Colonic mucosa (tissue), 4 donors: ENCODE results near the gene MKKS. TPM values are rescaled to one million over a fixed set of nuclear protein-coding genes. Genes with fewer than 3 reads are reported as not detected.

Source experiments
- DNase-seq: peaks from one replicate; pipeline ENCODE4 v3.0.0-alpha.2; 2020
- H3K27ac ChIP-seq: fragments of 200-600 bp; one replicate; pipeline ENCODE4 v1.8.0; 2021
- H3K27me3 ChIP-seq: fragments of 200-600 bp; one replicate; pipeline ENCODE4 v1.8.0; 2021
- H3K36me3 ChIP-seq: fragments of 200-600 bp; one replicate; pipeline ENCODE4 v1.8.0; 2021
- H3K4me1 ChIP-seq: fragments of 200-600 bp; one replicate; pipeline ENCODE4 v1.8.0; 2021; ENCODE audit warnings: mild to moderate bottlenecking
- H3K4me3 ChIP-seq: fragments of 200-600 bp; one replicate; pipeline ENCODE4 v1.8.0; 2021
- H3K9ac ChIP-seq, 2 donors: one replicate each; pipeline ENCODE4 v1.7.0; 2013; ENCODE audit warnings: control low read depth in 2 of 2, low read depth in 2 of 2, low read length in 2 of 2
- H3K9me3 ChIP-seq: fragments of 200-600 bp; one replicate; pipeline ENCODE4 v1.8.0; 2021
- intact Hi-C: fragments of 100-400 bp; cut with DNase I; formaldehyde crosslinking; loops from one replicate; pipeline ENCODE4 v1.14.1; 2022
- total RNA-seq, 2 donors: library from RNA; stranded (reverse); fragmentation: NEBNext Ultra II Directional in 1 of 2; extraction: Animal tissue kit (Norgen Biotek cat#: 25700) in 1 of 2; gene quantifications; one replicate each; pipeline ENCODE4 v1.2.1, GENCODE V29; 2021
- TF ChIP-seq, protein P1 (sequence below): fragments of 200-600 bp; IDR thresholded peaks from one replicate; pipeline ENCODE4 v1.8.0; 2022; ENCODE audit warnings: antibody characterized with exemption, mild to moderate bottlenecking
- donor health status: healthy.
- donor health status: DM: no; HTN: no; CAD: no.
- donor health status: DM: no; HTN: no; CAD: no.

MKKS gene
- total RNA-seq, 2 donors from 2014 or later: 22.6 to 24.9 TPM

DNA sequence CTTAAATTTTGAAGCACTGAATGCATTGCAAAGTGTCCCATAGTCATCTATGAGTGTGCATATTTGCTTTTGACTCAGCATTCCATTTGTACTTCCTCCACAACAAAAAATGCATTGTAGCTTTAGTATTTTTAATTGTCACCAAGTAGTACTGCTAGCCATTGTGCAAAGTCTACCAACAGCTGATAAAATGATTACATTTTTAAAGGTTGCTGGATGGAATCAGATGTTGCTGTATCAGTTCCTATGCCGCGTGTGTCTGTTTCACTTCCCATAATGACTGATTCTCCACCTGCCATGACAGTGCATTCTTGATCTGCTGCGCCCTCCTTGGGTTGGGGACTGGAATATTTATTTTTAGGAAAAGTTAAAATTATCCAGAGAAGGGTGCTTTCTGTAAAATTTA, 42.3 kb upstream of the MKKS start:
- Histone ChIP-seq H3K9ac (no peak overlapping the region), H3K9me3 (no peaks in the 10 kb centered on the region), H3K27me3 (no peaks in the 10 kb centered on the region), H3K4me1 (no peaks in the 10 kb centered on the region), H3K36me3 (no peaks in the 10 kb centered on the region), H3K27ac (no peak overlapping the region), H3K4me3 (no peak overlapping the region)
- no peak for DNase-seq
- intact Hi-C loops: no loop called here
- TF ChIP-seq, protein P1, sequence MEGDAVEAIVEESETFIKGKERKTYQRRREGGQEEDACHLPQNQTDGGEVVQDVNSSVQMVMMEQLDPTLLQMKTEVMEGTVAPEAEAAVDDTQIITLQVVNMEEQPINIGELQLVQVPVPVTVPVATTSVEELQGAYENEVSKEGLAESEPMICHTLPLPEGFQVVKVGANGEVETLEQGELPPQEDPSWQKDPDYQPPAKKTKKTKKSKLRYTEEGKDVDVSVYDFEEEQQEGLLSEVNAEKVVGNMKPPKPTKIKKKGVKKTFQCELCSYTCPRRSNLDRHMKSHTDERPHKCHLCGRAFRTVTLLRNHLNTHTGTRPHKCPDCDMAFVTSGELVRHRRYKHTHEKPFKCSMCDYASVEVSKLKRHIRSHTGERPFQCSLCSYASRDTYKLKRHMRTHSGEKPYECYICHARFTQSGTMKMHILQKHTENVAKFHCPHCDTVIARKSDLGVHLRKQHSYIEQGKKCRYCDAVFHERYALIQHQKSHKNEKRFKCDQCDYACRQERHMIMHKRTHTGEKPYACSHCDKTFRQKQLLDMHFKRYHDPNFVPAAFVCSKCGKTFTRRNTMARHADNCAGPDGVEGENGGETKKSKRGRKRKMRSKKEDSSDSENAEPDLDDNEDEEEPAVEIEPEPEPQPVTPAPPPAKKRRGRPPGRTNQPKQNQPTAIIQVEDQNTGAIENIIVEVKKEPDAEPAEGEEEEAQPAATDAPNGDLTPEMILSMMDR: no peak

DNA sequence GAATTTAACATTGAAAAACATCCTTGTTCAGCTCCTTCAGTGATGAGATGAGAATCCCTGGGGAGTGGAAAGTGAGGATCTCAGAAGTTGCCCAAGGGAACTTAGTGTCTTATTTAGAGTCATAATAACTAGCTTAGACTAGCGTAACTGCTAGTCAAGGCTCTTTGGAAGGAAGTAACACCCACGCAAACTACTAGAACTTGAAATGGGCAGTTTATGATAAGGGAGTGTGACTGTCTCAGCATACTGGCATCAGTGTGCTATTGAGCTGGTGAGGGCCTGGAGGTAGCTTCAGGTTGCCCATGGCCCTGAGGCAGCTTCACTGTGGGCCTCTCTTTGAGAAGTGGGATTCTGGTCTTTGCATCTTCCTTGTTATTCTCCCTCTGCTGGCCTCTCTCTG, 41.2 kb upstream of the MKKS start:
- Histone ChIP-seq H3K27ac (no peak overlapping the region), H3K4me3 (no peak overlapping the region), H3K9ac (no peak overlapping the region), H3K36me3 (no peaks in the 10 kb centered on the region), H3K9me3 (no peaks in the 10 kb centered on the region), H3K4me1 (no peaks in the 10 kb centered on the region), H3K27me3 (no peaks in the 10 kb centered on the region)
- no peak for DNase-seq
- TF ChIP-seq, protein P1: no peak
- intact Hi-C loops: no loop called here

DNA sequence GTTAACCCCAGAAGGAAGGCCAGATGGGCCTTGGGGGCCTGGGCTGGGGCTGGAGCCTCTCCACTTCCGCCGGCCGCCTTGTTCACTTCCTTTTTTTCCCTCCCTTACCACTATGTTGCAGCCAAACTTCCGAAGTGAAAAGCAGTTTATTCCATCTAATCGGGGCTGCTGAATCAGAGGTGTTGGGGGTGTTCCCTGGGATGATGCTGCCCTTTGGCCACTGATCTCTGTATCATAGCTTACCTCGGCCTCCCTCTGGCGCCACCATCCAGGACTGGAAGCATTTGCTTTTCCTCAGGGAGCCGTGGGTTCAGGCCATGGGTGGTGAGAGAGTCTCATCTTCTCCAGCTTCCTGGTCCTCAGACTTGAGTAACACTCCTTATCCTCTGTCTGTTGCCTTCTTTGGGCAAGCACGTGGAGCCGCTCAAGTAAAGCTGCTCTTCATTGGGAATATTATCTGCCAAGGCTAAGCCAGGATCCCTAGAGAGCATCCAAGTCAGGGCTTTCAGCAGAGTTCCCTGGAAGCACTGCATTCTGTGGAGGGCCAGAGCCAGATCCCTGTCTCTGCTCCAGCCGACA, 40.7 kb upstream of the MKKS start:
- H3K4me1 ChIP-seq: no peaks in the 10 kb centered on the region
- no peak overlapping the region for H3K27ac ChIP-seq
- DNase-seq: no peak
- TF ChIP-seq, protein P1: no peak
- no peaks in the 10 kb centered on the region for H3K36me3 ChIP-seq
- no peak overlapping the region for H3K4me3 ChIP-seq
- no peaks in the 10 kb centered on the region for H3K9me3 ChIP-seq
- intact Hi-C loops: no loop called here
- no peak overlapping the region for H3K9ac ChIP-seq
- H3K27me3 ChIP-seq: no peaks in the 10 kb centered on the region

DNA sequence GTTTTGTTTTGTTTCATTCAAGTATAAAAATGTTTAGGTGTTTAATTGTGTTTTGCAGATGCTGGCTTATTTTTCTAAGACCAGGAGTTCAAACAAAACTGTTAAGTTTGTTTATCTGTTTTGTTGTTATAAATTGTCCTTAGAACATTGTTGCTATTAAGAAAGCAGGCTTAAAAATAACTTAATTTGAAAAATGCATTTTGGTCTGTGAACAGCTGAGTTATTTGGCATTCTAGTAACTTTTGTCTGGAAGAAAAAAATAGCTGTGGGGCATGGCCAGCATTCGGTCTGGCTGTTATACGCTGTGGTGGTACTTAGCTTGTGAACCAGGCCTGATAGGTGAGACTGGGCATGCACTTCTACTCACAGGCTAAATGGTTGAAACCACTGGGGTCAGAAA, 38.8 kb upstream of the MKKS start:
- no peak for DNase-seq
- Histone ChIP-seq H3K4me3 (no peak overlapping the region), H3K27ac (no peak overlapping the region), H3K9ac (no peak overlapping the region), H3K27me3 (no peaks in the 10 kb centered on the region), H3K9me3 (no peaks in the 10 kb centered on the region), H3K36me3 (no peaks in the 10 kb centered on the region), H3K4me1 (no peaks in the 10 kb centered on the region)
- TF ChIP-seq, protein P1: no peak
- intact Hi-C loops: no loop called here

DNA sequence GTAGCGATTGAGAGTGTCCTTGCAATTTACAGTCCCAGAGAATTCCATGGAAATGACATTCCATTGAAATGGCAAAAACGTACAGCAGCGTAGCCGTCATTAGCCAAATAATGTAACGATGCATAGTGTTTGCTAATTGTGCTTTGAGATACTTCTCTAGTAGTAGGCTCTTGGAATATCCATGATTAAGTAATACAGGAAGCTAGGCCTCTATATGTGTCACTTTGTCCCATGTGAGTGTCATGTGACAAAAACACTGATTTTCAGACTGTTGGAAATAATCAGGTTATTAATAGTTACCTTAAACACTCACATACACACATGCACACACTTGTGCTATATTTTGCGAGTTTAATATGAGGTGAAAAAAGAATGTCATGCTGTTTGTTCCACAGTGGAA, 36.3 kb upstream of the MKKS start:
- H3K36me3 ChIP-seq: no peaks in the 10 kb centered on the region
- intact Hi-C loops: no loop called here
- H3K27ac ChIP-seq: no peak overlapping the region
- TF ChIP-seq, protein P1: no peak
- no peaks in the 10 kb centered on the region for H3K27me3 ChIP-seq
- DNase-seq: no peak
- H3K4me3 ChIP-seq: no peak overlapping the region
- no peaks in the 10 kb centered on the region for H3K9me3 ChIP-seq
- no peak overlapping the region for H3K9ac ChIP-seq
- no peaks in the 10 kb centered on the region for H3K4me1 ChIP-seq
